CD14-positive monocyte (primary cell): Measurements from ENCODE around the gene PCDHA6. TPM values are rescaled to one million over a fixed set of nuclear protein-coding genes. Genes with fewer than 3 reads are reported as not detected.

Experiments
- DNase-seq, 3 donors: peaks; one replicate each; pipeline ENCODE4 v3.0.0-alpha.2; 2011 to 2022
- H2AFZ ChIP-seq: 2 replicates; pipeline ENCODE4 v1.6.0; 2012; ENCODE audit warnings: mild to moderate bottlenecking, low read depth, low read length, inconsistent platforms; ENCODE audit not compliant: insufficient read depth, poor library complexity, severe bottlenecking
- H3K27ac ChIP-seq, 2 donors: 1 replicate in 1 of 2; 2 replicates in 1 of 2; pipeline ENCODE4 v1.5.1; 2012 to 2013; ENCODE audit warnings: low read length in 2 of 2, control low read depth in 1 of 2, inconsistent platforms in 1 of 2, low read depth in 1 of 2, mild to moderate bottlenecking in 1 of 2
- H3K27me3 ChIP-seq, 2 donors: one replicate each; pipeline versions ENCODE4 v1.6.0 to v1.6.1; 2011 to 2013; ENCODE audit warnings: low read length in 2 of 2; ENCODE audit not compliant: control insufficient read depth in 2 of 2, insufficient read depth in 2 of 2
- H3K36me3 ChIP-seq, 2 donors: replicated peaks in 1 of 2; 1 replicate in 1 of 2; 2 replicates in 1 of 2; pipeline versions ENCODE4 v1.5.1 to v1.6.1; 2012 to 2013; ENCODE audit warnings: low read length in 2 of 2, control low read depth in 1 of 2, inconsistent platforms in 1 of 2, mild to moderate bottlenecking in 1 of 2; ENCODE audit not compliant: insufficient read depth in 2 of 2, control insufficient read depth in 1 of 2
- H3K4me1 ChIP-seq, 2 donors: 1 replicate in 1 of 2; 2 replicates in 1 of 2; pipeline versions ENCODE4 v1.5.1 to v1.6.1; 2012 to 2013; ENCODE audit warnings: low read length in 2 of 2, control low read depth in 1 of 2, inconsistent platforms in 1 of 2, mild to moderate bottlenecking in 1 of 2, moderate library complexity in 1 of 2; ENCODE audit not compliant: insufficient read depth in 2 of 2, control insufficient read depth in 1 of 2
- H3K4me2 ChIP-seq: replicated peaks from 2 replicates; pipeline ENCODE3; 2012; ENCODE audit warnings: low read length, moderate library complexity, mild to moderate bottlenecking; ENCODE audit not compliant: poor library complexity, severe bottlenecking; ENCODE audit errors: extremely low read depth
- H3K4me3 ChIP-seq, 3 experiments: fragments of 200-600 bp in 1 of 3; sonication (generic) in 1 of 3; replicated peaks in 1 of 3; 1 replicate in 2 of 3; 2 replicates in 1 of 3; pipeline ENCODE4 v1.5.1; 2011 to 2013; ENCODE audit warnings: low read length in 3 of 3, mild to moderate bottlenecking in 3 of 3, control low read depth in 2 of 3, low read depth in 2 of 3, inconsistent platforms in 1 of 3, moderate library complexity in 1 of 3
- H3K79me2 ChIP-seq: 2 replicates; pipeline ENCODE4 v1.6.0; 2012; ENCODE audit warnings: mild to moderate bottlenecking, control low read depth, inconsistent platforms, low read length, moderate library complexity; ENCODE audit not compliant: insufficient read depth
- H3K9ac ChIP-seq: 2 replicates; pipeline ENCODE4 v1.6.0; 2017; ENCODE audit warnings: low read length, mild to moderate bottlenecking; ENCODE audit not compliant: insufficient read depth, poor library complexity, severe bottlenecking
- H3K9me3 ChIP-seq, 2 donors: replicated peaks in 1 of 2; 1 replicate in 1 of 2; 2 replicates in 1 of 2; pipeline versions ENCODE4 v1.5.1 to v1.6.1; 2012 to 2013; ENCODE audit warnings: low read length in 2 of 2, control low read depth in 1 of 2; ENCODE audit not compliant: control insufficient read depth in 1 of 2, insufficient read depth in 1 of 2
- H4K20me1 ChIP-seq: 2 replicates; pipeline ENCODE4 v1.6.0; 2012; ENCODE audit warnings: mild to moderate bottlenecking, low read length, control low read depth, moderate library complexity; ENCODE audit not compliant: insufficient read depth
- H3K27ac Mint-ChIP-seq, 7 donors: one replicate each; pipeline ENCODE4 v1.8.0; 2020; ENCODE audit warnings: mild to moderate bottlenecking in 7 of 7, mixed read lengths in 7 of 7, moderate library complexity in 6 of 7, inconsistent platforms in 2 of 7
- H3K27me3 Mint-ChIP-seq, 3 donors: one replicate each; pipeline ENCODE4 v1.8.0; 2021 to 2022; ENCODE audit warnings: low read depth in 3 of 3, mild to moderate bottlenecking in 3 of 3, mixed read lengths in 3 of 3, moderate library complexity in 3 of 3, inconsistent platforms in 1 of 3
- H3K36me3 Mint-ChIP-seq, 2 donors: one replicate each; pipeline ENCODE4 v1.8.0; 2020; ENCODE audit warnings: mixed read lengths in 2 of 2, inconsistent platforms in 1 of 2, mild to moderate bottlenecking in 1 of 2
- H3K4me1 Mint-ChIP-seq: one replicate; pipeline ENCODE4 v1.8.0; 2020; ENCODE audit warnings: mild to moderate bottlenecking, mixed read lengths
- H3K4me3 Mint-ChIP-seq, 2 donors: one replicate each; pipeline ENCODE4 v1.8.0; 2020; ENCODE audit warnings: mild to moderate bottlenecking in 2 of 2, mixed read lengths in 2 of 2, moderate library complexity in 1 of 2
- H3K9me3 Mint-ChIP-seq, 7 donors: one replicate each; pipeline ENCODE4 v1.8.0; 2020 to 2022; ENCODE audit warnings: mixed read lengths in 7 of 7, mild to moderate bottlenecking in 6 of 7, moderate library complexity in 6 of 7, inconsistent platforms in 2 of 7
- CTCF ChIP-seq: fragments of 200-600 bp; IDR thresholded peaks from one replicate; pipeline ENCODE4 v1.8.0; 2022; ENCODE audit warnings: antibody characterized with exemption, mild to moderate bottlenecking
- WGBS: methylation state at CpG from one replicate; pipeline ENCODE4 v1.1.5; 2013; ENCODE audit warnings: missing lambda C conversion rate; ENCODE audit not compliant: insufficient coverage; 5-methylcytosine and 5-hydroxymethylcytosine counted together
- intact Hi-C, 2 donors: fragments of 100-400 bp; cut with micrococcal nuclease; formaldehyde crosslinking; loops; one replicate each; pipeline versions ENCODE4 v1.15.0 to v1.15.1; 2023
- polyA plus RNA-seq, 3 donors: library from polyadenylated mRNA; depleted of rRNA in 1 of 3; unstranded in 2 of 3; stranded (reverse) in 1 of 3; fragments of 300-500 nt in 2 of 3; fragments of >200 nt in 1 of 3; fragmentation: Illumina TruSeq in 2 of 3; gene quantifications; 1 replicate in 2 of 3; 2 replicates in 1 of 3; pipeline ENCODE4 v1.2.3, GENCODE V29; 2012 to 2021

The PCDHA6 gene
- polyA plus RNA-seq, 3 donors = not detected

- Histone ChIP-seq H3K36me3 (no peaks in the 10 kb centered on the region), H4K20me1 (no peaks in the 10 kb centered on the region), H3K27me3 (peaks cover 3 to 33% of the 10 kb centered on the region in 2 donors), H3K4me1 (no peaks in the 10 kb centered on the region), H3K4me2 (no peak overlapping the region), H3K27ac (no peak overlapping the region), H3K9ac (no peak overlapping the region), H3K4me3 (no peak overlapping the region), H2AFZ (no peak overlapping the region), H3K9me3 (peaks cover 38 to 77% of the 10 kb centered on the region in 2 donors), H3K79me2 (no peaks in the 10 kb centered on the region)
- WGBS = 57% methylated on average over 39 of the region's 39 CpGs
- H3K27ac Mint-ChIP-seq = no peak overlapping the region
- no peak overlapping the region for H3K4me3 Mint-ChIP-seq
- no peak for TF ChIP-seq CTCF
- peaks cover 10 to 28% (median 20%) of the 10 kb centered on the region in 3 donors for H3K27me3 Mint-ChIP-seq
- intact Hi-C loops = no loop called here
- no peak for DNase-seq
- no peaks in the 10 kb centered on the region for H3K4me1 Mint-ChIP-seq
- H3K9me3 Mint-ChIP-seq = peaks cover 27 to 69% (median 59%) of the 10 kb centered on the region in 7 donors
- no peaks in the 10 kb centered on the region for H3K36me3 Mint-ChIP-seq
Observed at GRCh38 chr5:140796718-140797095, 31.1 kb upstream of the PCDHA6 start.

- Histone ChIP-seq H4K20me1 (no peaks in the 10 kb centered on the region), H3K9ac (no peak within 1 kb of the TSS), H3K4me1 (no peaks in the 10 kb centered on the region), H3K4me3 (peak within 1 kb of the TSS in 1 of 3 experiments; percentile 23), H3K27me3 (peaks cover 0 to 26% of the 10 kb centered on the region in 2 donors), H3K27ac (no peak within 1 kb of the TSS), H3K4me2 (no peak within 1 kb of the TSS), H3K79me2 (no peaks in the 10 kb centered on the region), H3K36me3 (no peaks in the 10 kb centered on the region), H2AFZ (peak within 1 kb of the TSS; percentile 21), H3K9me3 (peaks cover 39 to 66% of the 10 kb centered on the region in 2 donors)
- intact Hi-C loops = no loop called here
- no peaks in the 10 kb centered on the region for H3K4me1 Mint-ChIP-seq
- DNase-seq = no peak
- no peak within 1 kb of the TSS for H3K27ac Mint-ChIP-seq
- no peak within 1 kb of the TSS for H3K4me3 Mint-ChIP-seq
- WGBS = 29% methylated on average over 20 of the region's 29 CpGs
- H3K36me3 Mint-ChIP-seq = peaks cover 0 to 8% of the 10 kb centered on the region in 2 donors
- H3K27me3 Mint-ChIP-seq = peaks cover 5 to 25% (median 21%) of the 10 kb centered on the region in 3 donors
- peaks cover 34 to 66% (median 56%) of the 10 kb centered on the region in 7 donors for H3K9me3 Mint-ChIP-seq
- no peak for TF ChIP-seq CTCF
Observed at GRCh38 chr5:140800816-140801493, 26.8 kb upstream of the PCDHA6 start, which contains the start of gene PCDHA3. TSS of gene PCDHA3 (plus strand) at chr5:140801057.
